ENCODE data around the gene GRIK1. TPM values are rescaled to one million over a fixed set of nuclear protein-coding genes. Genes with fewer than 3 reads are reported as not detected.
A peak's percentile ranks its signal among the peaks of the same experiment; 100 is the strongest.

GRIK1 gene
- polyA plus RNA-seq, 1 donor (not counting 4 experiments of a cell fraction or from before 2014, with no cell fraction given): not detected

DNA sequence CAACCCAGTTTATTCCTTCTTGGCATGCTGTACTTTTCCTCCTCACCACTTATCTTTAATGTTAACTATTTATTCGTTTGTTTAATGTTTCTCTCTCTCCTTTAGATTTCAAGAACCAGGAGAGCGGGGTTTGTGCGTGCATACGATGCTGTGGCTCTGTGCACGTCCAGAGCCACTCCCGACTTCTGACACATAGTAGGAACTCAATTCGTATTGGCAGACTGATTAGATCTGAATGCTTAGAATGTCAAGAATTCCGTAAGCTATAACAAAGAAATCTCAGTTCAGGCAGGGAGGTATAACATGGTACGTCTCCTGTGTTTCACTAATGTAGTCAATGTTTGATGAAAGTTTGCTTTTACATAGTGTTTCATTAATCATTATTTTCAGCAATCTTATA is 7.3 kb upstream of the GRIK1 start:
- no peaks in the 10 kb centered on the region for H3K9me3 ChIP-seq (ENCODE audit: control insufficient read depth, low read depth, low read length)
- no peak overlapping the region for H3K9ac ChIP-seq (ENCODE audit: control insufficient read depth, extremely low read depth, insufficient read depth, low read length)
- H4K20me1 ChIP-seq (ENCODE audit: control insufficient read depth, extremely low read depth, insufficient read depth, low read length): no peaks in the 10 kb centered on the region
- no peaks in the 10 kb centered on the region for H3K27me3 ChIP-seq (ENCODE audit: control insufficient read depth, extremely low read depth, insufficient read depth, low read length)
- no peak for FAIRE-seq
- H3K79me2 ChIP-seq (ENCODE audit: control insufficient read depth, insufficient read depth, low read length): no peaks in the 10 kb centered on the region
- no peak for DNase-seq (ENCODE audit: low read depth, low spot score)
- no peak overlapping the region for H3K27ac ChIP-seq (ENCODE audit: control insufficient read depth, insufficient read depth, low read length)
- no peaks in the 10 kb centered on the region for H3K36me3 ChIP-seq (ENCODE audit: control insufficient read depth in 2 of 2, extremely low read depth in 1 of 2, insufficient read depth in 2 of 2, low read length in 2 of 2)
- H3K9me1 ChIP-seq (ENCODE audit: control insufficient read depth, extremely low read depth, insufficient read depth, low read length): no peaks in the 10 kb centered on the region
- dilution Hi-C loops (cut with MboI; ENCODE audit: extremely low pct_ligation_motif_present, low sequenced_read_pairs): no loop called here
- no peak overlapping the region for H3K4me2 ChIP-seq (ENCODE audit: control insufficient read depth, extremely low read depth, insufficient read depth, low read depth, low read length)
- no peak overlapping the region for H3K4me3 ChIP-seq (ENCODE audit: control insufficient read depth in 2 of 3, extremely low read depth in 1 of 3, insufficient read depth in 2 of 3, low read depth in 1 of 3, low read length in 3 of 3)
- H3K4me1 ChIP-seq (ENCODE audit: control insufficient read depth, extremely low read depth, insufficient read depth, low read length): no peaks in the 10 kb centered on the region
- TF ChIP-seq, protein P1, sequence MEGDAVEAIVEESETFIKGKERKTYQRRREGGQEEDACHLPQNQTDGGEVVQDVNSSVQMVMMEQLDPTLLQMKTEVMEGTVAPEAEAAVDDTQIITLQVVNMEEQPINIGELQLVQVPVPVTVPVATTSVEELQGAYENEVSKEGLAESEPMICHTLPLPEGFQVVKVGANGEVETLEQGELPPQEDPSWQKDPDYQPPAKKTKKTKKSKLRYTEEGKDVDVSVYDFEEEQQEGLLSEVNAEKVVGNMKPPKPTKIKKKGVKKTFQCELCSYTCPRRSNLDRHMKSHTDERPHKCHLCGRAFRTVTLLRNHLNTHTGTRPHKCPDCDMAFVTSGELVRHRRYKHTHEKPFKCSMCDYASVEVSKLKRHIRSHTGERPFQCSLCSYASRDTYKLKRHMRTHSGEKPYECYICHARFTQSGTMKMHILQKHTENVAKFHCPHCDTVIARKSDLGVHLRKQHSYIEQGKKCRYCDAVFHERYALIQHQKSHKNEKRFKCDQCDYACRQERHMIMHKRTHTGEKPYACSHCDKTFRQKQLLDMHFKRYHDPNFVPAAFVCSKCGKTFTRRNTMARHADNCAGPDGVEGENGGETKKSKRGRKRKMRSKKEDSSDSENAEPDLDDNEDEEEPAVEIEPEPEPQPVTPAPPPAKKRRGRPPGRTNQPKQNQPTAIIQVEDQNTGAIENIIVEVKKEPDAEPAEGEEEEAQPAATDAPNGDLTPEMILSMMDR (optimal IDR thresholded peaks at IDR 0.05 in 1 of 3, IDR thresholded peaks at IDR 0.05 in 1 of 3, conservative IDR thresholded peaks at IDR 0.05 in 1 of 3; ENCODE audit: extremely low read depth in 1 of 3, insufficient read depth in 2 of 3, low read length in 3 of 3): no peak
- TF ChIP-seq EZH2 (IDR thresholded peaks at IDR 0.05; ENCODE audit: low read length): no peak
- H2AFZ ChIP-seq (ENCODE audit: control insufficient read depth, low read length): no peak overlapping the region

DNA sequence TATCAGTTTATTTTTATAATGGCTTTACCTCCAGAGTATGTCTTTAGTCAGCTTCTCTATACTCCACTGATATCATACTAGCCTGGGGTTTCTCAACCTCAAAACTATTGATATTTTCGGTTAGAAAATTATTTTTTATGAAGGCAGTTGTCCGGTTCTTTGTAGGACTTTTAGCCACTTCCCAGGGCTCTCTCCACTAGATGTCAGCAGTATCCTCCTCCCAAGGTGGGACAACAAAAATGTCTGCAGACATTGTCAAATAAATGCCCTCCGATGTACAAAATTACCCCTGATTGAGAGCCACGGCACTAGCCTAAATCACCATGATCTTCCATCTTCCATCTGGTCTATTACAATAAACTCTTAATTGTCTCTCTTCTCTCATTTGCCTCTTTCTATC is 4.1 kb upstream of the GRIK1 start:
- Histone ChIP-seq H3K9ac (ENCODE audit: control insufficient read depth, extremely low read depth, insufficient read depth, low read length) (no peak overlapping the region), H3K4me2 (ENCODE audit: control insufficient read depth, extremely low read depth, insufficient read depth, low read depth, low read length) (no peak overlapping the region), H3K9me3 (ENCODE audit: control insufficient read depth, low read depth, low read length) (no peaks in the 10 kb centered on the region), H3K79me2 (ENCODE audit: control insufficient read depth, insufficient read depth, low read length) (no peaks in the 10 kb centered on the region), H3K9me1 (ENCODE audit: control insufficient read depth, extremely low read depth, insufficient read depth, low read length) (no peaks in the 10 kb centered on the region), H3K27me3 (ENCODE audit: control insufficient read depth, extremely low read depth, insufficient read depth, low read length) (peaks cover 27% of the 10 kb centered on the region), H4K20me1 (ENCODE audit: control insufficient read depth, extremely low read depth, insufficient read depth, low read length) (no peaks in the 10 kb centered on the region), H2AFZ (ENCODE audit: control insufficient read depth, low read length) (no peak overlapping the region), H3K4me1 (ENCODE audit: control insufficient read depth, extremely low read depth, insufficient read depth, low read length) (peaks cover 5% of the 10 kb centered on the region), H3K36me3 (ENCODE audit: control insufficient read depth in 2 of 2, extremely low read depth in 1 of 2, insufficient read depth in 2 of 2, low read length in 2 of 2) (no peaks in the 10 kb centered on the region), H3K27ac (ENCODE audit: control insufficient read depth, insufficient read depth, low read length) (no peak overlapping the region), H3K4me3 (ENCODE audit: control insufficient read depth in 2 of 3, extremely low read depth in 1 of 3, insufficient read depth in 2 of 3, low read depth in 1 of 3, low read length in 3 of 3) (no peak overlapping the region)
- no peak for DNase-seq (ENCODE audit: low read depth, low spot score)
- no peak for FAIRE-seq
- TF ChIP-seq EZH2 (IDR thresholded peaks at IDR 0.05; ENCODE audit: low read length): no peak
- TF ChIP-seq, protein P1 (optimal IDR thresholded peaks at IDR 0.05 in 1 of 3, IDR thresholded peaks at IDR 0.05 in 1 of 3, conservative IDR thresholded peaks at IDR 0.05 in 1 of 3; ENCODE audit: extremely low read depth in 1 of 3, insufficient read depth in 2 of 3, low read length in 3 of 3): peak in 2 of 3 experiments; percentile 37 to 41
- dilution Hi-C loops (cut with MboI; ENCODE audit: extremely low pct_ligation_motif_present, low sequenced_read_pairs): no loop called here

Data from keratinocyte (primary cell).